ENCODE results near the gene EEF1AKMT1.
A peak's percentile ranks its signal among the peaks of the same experiment; 100 is the strongest.
"Not testable (repeated sequence)": the region's sequence is repeated elsewhere in the genome, so short reads cannot be mapped to it uniquely, and the experiment has no call there.

The EEF1AKMT1 gene

GRCh38 chr13:20776751-20777150 lies 3.0 kb upstream of the EEF1AKMT1 start:
- DNase-seq = no peak

DNA sequence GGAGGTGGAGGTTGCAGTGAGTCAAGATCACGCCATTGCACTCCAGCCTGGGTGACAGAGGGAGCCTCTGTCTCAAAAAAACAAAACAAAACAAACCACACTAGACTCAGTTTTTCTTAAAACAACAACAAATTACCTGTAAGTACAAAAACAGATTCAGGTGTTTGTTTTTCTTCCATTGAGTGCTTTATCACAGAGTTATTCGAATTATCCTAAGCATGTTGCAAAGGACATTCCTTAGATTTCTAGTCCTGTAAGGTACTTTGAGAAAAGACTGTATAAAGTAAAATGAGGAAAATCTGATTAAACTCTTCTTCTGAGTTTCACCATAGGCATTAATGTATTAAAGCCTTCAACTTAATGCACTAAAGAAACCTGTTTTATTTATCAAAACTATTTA lies 2.2 kb upstream of the EEF1AKMT1 start:
- DNase-seq = no peak

DNA sequence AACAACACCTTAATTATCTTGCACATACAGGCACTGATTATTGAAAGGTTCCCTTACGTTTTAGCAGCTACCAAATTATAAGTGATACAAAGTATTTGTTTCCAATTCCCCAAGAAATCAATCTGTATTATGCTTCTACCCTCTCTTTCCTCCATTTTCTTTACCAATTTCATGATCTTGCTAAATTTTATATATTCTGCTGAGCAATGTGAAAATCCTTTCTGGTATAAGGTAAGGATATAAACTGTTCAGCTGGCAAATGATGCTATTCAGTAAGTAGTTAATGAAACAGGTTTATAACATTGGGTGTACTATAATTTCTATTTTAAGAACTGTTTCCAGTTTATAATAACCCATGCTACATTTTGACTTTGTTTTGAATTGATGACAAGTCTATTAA lies 985 bp upstream of the EEF1AKMT1 start:
- DNase-seq = no peak

- no peak for DNase-seq
Observed at GRCh38 chr13:20772401-20773131, 1.2 kb downstream of the EEF1AKMT1 start.

GRCh38 chr13:20769834-20770233 lies 3.9 kb downstream of the EEF1AKMT1 start:
- no peak for DNase-seq

DNA sequence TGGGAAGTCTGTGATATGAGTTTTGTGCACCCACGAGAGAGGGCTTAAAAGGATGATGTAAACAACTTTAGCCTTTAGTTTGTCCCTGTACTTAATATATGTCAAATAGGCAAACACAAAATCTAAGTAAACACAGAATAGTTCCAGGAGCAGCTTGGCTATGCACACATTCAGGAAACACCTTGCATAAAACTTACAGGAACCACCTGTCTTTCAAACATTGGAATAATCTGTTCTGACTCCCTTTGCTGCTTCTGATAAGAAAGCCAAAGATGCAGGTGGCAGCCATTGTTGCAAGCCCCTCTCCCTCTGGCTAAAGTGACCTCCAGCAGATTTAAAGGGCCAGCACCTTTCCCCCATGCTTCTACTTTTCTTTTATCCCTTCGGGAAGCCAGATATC lies 4.7 kb downstream of the EEF1AKMT1 start:
- DNase-seq = no peak

GRCh38 chr13:20767309-20767943 lies 6.3 kb downstream of the EEF1AKMT1 start:
- no peak for DNase-seq

DNA sequence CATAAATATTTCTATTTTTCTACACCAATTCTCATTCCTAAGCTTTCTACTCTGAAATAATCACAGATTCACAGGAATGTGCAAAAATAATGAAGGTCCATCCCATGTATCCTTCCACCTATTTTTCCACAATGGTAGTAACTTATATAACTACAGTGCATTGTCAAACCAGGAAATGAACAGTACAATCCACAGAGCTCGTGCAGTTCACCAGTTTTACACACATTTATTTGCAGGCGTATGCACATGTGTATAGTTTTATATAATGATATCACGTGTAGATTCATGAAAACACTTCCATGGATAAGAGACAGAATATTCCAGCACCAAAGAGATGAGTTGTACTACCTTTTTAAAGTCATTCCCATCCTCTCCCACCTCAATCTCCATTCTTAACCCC lies 12.9 kb downstream of the EEF1AKMT1 start:
- no peak for DNase-seq

GRCh38 chr13:20754009-20754408 lies 19.8 kb downstream of the EEF1AKMT1 start:
- no peak for DNase-seq

DNA sequence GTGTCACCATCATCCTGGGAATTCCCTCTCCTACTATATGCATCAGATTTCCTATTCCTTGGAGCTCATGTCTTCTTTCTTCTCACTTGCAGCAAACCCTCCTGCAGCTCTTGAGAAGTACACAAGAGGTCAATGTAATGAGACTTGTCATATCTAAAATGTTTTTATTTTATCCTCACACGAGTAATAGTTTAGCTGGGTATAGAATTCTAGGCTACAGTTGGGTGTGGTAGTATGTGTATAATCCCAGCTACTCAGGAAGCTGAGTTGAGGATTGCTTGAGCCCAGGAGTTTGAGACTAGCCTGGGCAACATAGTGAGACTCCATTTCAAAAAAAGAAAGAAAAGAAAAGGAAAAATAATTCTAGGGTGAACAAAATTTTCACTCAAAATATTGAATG lies 24.4 kb downstream of the EEF1AKMT1 start:
- no peak for DNase-seq

- not testable (repeated sequence) for DNase-seq
Observed at GRCh38 chr13:20743830-20744404, 29.8 kb downstream of the EEF1AKMT1 start.

- no peak for DNase-seq
Observed at GRCh38 chr13:20740021-20740420, 33.7 kb downstream of the EEF1AKMT1 start.

DNA sequence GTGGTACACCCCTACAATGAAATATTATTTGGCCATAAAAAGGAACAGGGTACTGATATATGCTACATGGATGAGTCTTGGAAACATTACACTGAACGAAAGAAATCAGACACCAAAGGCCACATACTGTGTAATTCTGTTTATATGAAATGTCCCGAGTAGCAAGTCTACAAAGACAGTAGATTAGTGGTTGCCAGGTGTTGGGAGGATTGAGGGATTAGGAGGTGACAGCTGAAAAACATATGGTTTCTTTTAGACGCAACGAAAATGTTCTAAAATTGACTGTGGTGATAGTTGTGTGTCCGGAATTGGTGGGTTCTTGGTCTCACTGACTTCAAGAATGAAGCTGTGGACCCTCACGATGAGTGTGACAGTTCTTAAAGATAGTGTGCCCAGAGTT lies 35.1 kb downstream of the EEF1AKMT1 start:
- no peak for DNase-seq

DNA sequence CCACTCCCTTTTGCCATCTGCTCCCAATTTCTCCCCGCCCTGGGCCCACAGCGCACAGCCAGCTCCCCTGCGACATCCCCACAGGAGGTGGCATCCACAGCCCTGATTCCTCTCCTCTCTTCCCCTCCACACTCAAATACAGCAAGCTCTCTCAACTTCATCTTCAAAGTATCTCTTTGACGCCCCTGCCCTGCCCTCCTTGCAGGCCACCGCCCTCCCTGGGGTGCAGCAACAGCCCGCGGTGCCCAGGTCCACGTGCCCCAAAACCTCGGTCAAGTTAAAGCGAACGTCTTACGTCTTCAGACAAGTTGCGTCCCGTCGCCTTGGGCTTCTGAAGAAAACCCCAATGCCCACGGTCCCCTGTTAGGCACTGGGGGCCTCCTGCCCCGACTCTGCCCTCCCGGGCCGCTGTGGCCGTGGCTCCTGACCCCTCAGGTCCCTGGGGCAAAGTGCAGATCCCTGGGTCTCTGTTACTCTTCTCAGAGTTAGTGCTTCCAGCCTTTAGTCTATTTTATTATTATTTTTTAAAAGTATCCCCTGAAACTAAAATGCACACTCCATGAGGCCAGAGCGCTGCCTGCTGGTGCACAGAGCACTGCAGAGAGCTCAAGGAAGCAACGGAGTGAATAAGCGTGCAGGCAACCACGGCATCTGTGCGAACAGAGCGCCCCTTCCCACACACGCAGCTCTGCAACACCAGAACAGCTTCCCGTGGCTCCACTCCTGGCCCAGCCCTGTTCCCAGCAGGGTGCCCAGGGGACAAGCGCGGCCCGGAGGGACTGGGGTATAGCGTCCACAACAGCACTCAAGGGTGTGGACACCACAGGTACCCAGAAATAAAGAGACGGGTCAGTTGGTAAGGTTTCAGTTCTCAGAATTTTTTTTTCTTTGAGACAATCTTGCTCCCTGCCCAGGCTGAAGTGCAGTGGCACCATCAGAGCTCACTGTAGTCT lies 43.9 kb downstream of the EEF1AKMT1 start:
- no peak for DNase-seq

DNA sequence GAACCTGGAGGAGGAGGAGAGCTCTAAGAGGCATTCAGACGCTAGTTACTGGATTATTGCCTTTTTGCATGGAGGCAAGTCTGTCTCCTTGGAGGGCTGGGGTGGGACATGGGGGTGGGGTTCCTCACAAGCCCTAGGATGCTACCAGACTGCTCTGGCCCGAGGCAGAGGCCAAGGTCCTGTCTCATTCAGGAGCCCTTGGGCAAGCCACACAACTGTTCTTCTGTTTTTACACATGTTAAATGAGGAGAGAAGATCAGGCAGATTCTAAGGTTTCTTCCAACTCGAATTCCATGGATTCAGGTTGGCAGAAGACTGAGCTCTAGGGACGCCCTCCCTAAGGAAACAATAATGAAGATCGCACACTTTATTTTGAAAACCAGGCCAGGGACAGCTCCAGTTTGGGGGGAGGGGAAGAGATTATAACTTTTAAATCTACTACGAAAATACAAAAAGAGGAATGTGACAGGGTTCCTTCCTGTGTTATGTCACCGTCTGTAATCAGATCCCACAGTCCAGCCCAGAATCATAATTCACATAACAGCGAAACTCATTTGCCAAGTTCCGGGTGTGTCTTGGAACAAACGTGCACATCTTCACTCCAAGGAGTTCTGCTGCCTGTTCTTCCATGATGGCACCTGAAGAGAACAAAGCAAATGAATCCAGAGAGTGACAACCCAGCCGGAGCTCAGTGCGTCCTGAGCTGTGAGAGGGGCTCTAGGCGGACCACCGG lies 45.0 kb downstream of the EEF1AKMT1 start:
- no peak for DNase-seq

DNA sequence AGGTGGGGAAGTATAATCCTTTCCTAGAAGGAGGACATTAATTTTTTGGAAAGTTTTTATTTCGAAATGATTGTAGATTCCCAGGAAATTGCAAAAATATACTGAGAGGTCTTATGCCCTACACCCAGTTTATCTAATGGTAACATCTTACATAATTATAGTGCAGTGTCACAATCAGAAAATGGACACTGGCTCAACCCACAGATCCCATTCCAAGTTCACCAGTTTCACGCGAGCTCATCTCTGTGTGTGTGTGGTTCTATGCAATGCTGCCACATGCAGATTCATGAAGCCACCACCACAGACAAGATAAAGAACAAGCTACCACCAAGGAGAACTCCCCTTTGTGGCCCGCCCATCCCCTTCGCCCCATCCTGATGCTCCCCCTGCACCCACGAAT lies 45.9 kb downstream of the EEF1AKMT1 start:
- peak in 1 of 2 donors; percentile 28 for DNase-seq

- DNase-seq = no peak
Observed at GRCh38 chr13:20721454-20722357, 52.1 kb downstream of the EEF1AKMT1 start.

GRCh38 chr13:20721058-20721453 lies 52.7 kb downstream of the EEF1AKMT1 start:
- no peak for DNase-seq

DNA sequence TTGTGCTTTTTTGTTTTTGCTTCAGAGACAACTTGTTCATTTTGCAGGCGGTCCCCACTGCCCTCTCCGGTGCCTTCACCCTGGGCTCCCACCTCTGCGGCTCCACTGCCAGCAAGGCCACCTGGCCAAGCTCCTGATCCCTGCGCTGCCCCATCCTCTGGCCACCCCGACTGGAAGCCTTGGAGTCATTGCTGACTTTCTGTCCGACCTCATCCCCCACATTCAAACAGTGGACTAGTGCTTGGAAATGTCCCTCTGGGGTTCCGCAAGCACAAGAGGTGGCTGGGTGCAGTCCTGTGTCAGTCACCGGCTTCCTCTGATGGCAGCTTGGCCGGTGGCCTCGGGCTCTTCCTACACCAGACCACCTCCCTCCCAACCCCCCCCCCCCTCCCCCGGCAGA lies 53.3 kb downstream of the EEF1AKMT1 start:
- no peak for DNase-seq

- no peak for DNase-seq
Observed at GRCh38 chr13:20719783-20720182, 54.0 kb downstream of the EEF1AKMT1 start.

GRCh38 chr13:20718958-20719566 lies 54.7 kb downstream of the EEF1AKMT1 start:
- no peak for DNase-seq
